SK-N-SH (cell line): ENCODE measurements around the gene FAM200C. TPM values are rescaled to one million over a fixed set of nuclear protein-coding genes. Genes with fewer than 3 reads are reported as not detected.

ENCODE experiments used
- CTCF ChIA-PET: fragments of 300-600, 350-600 bp; formaldehyde crosslinking; extraction: SDS; loops from one replicate; lab custom pipeline; 2021; lab: Yijun Ruan, JAX
- POLR2A ChIA-PET: fragments of 350-600 bp; sonication (Branson Sonifier 250); formaldehyde crosslinking; extraction: SDS; loops from one replicate; lab custom pipeline; 2020; ENCODE audit warnings: antibody characterized with exemption, inconsistent platforms; lab: Yijun Ruan, JAX
- DNase-seq: peaks from one replicate; pipeline ENCODE4 v3.0.0; 2012
- H2AFZ ChIP-seq: fragments of 200-600 bp; sonication (generic); 2 replicates; pipeline ENCODE4 v1.8.1; 2016; ENCODE audit warnings: antibody characterized with exemption, mild to moderate bottlenecking, low read depth
- H3F3A ChIP-seq: fragments of 200-600 bp; sonication (generic); replicated peaks from 2 replicates; pipeline ENCODE3; 2016; ENCODE audit warnings: antibody characterized with exemption, mild to moderate bottlenecking; ENCODE audit not compliant: insufficient read depth
- H3K27ac ChIP-seq, 2 experiments: fragments of 200-500 bp in 1 of 2; fragments of 200-600 bp in 1 of 2; sonication (Bioruptor generic) in 1 of 2; sonication (generic), shearing (Covaris generic) in 1 of 2; 2 replicates each; pipeline versions ENCODE4 v1.5.1 to v1.6.1; 2014 to 2016; ENCODE audit warnings: low read depth in 2 of 2, inconsistent platforms in 1 of 2, low read length in 1 of 2, mild to moderate bottlenecking in 1 of 2, mixed read lengths in 1 of 2
- H3K27me3 ChIP-seq: fragments of 200-600 bp; sonication (generic), shearing (Covaris generic); 2 replicates; pipeline ENCODE4 v1.6.1; 2016; ENCODE audit warnings: mixed run types; ENCODE audit not compliant: insufficient read depth
- H3K36me3 ChIP-seq, 2 experiments: fragments of 200-500 bp in 1 of 2; fragments of 200-600 bp in 1 of 2; sonication (Bioruptor generic) in 1 of 2; sonication (generic) in 1 of 2; replicated peaks in 1 of 2; 2 replicates each; pipeline versions ENCODE3 to v1.5.1; 2014 to 2016; ENCODE audit warnings: low read length in 1 of 2, mild to moderate bottlenecking in 1 of 2; ENCODE audit not compliant: insufficient read depth in 2 of 2, control insufficient read depth in 1 of 2
- H3K4me1 ChIP-seq, 2 experiments: fragments of 200-500 bp in 1 of 2; fragments of 200-600 bp in 1 of 2; sonication (Bioruptor generic) in 1 of 2; sonication (generic), shearing (Covaris generic) in 1 of 2; 2 replicates each; pipeline versions ENCODE4 v1.5.1 to v1.6.1; 2014 to 2016; ENCODE audit warnings: low read depth in 1 of 2, low read length in 1 of 2, mixed run types in 1 of 2; ENCODE audit not compliant: insufficient read depth in 2 of 2, control insufficient read depth in 1 of 2
- H3K4me2 ChIP-seq: fragments of 200-600 bp; sonication (generic), shearing (Covaris generic); 2 replicates; pipeline ENCODE4 v1.6.1; 2017; ENCODE audit warnings: mixed run types
- H3K4me3 ChIP-seq, 2 experiments: fragments of 200-500 bp in 1 of 2; fragments of 200-600 bp in 1 of 2; sonication (Bioruptor generic) in 1 of 2; sonication (generic), shearing (Covaris generic) in 1 of 2; 2 replicates each; pipeline versions ENCODE4 v1.5.1 to v1.8.1; 2014 to 2016; ENCODE audit warnings: low read depth in 2 of 2, inconsistent platforms in 1 of 2, low read length in 1 of 2, mild to moderate bottlenecking in 1 of 2, mixed read lengths in 1 of 2, moderate library complexity in 1 of 2
- H3K79me2 ChIP-seq: fragments of 200-600 bp; sonication (generic); 2 replicates; pipeline ENCODE4 v1.8.1; 2017; ENCODE audit warnings: mild to moderate bottlenecking; ENCODE audit not compliant: insufficient read depth
- H3K9ac ChIP-seq: fragments of 200-600 bp; sonication (generic); 2 replicates; pipeline ENCODE4 v1.6.1; 2017; ENCODE audit warnings: mixed run types
- H3K9me2 ChIP-seq: fragments of 200-600 bp; sonication (generic); 2 replicates; pipeline ENCODE4 v1.6.1; 2017; ENCODE audit warnings: mixed run types
- H3K9me3 ChIP-seq: fragments of 200-600 bp; sonication (generic); 2 replicates; pipeline ENCODE4 v1.6.1; 2017; ENCODE audit warnings: mixed run types, mild to moderate bottlenecking, moderate library complexity
- H4K20me1 ChIP-seq: fragments of 200-600 bp; sonication (generic); 2 replicates; pipeline ENCODE4 v1.6.1; 2017; ENCODE audit warnings: mild to moderate bottlenecking, mixed run types; ENCODE audit not compliant: insufficient read depth
- GABPA ChIP-seq: IDR thresholded peaks from 2 replicates; pipeline ENCODE4 v1.4.0; 2012; ENCODE audit warnings: low read depth, mild to moderate bottlenecking
- NRF1 ChIP-seq: IDR thresholded peaks from 2 replicates; pipeline ENCODE4 v1.6.1; 2012; ENCODE audit warnings: low read depth, mild to moderate bottlenecking, low read length
- RCOR1 ChIP-seq: fragments of 150-350 bp; IDR thresholded peaks from 2 replicates; pipeline ENCODE4 v1.6.1; 2017; ENCODE audit warnings: antibody characterized with exemption, low read length
- WGBS: methylation state at CpG from one replicate; pipeline ENCODE4 v1.1.6; 2017; ENCODE audit warnings: low lambda C conversion rate; 5-methylcytosine and 5-hydroxymethylcytosine counted together
- polyA plus RNA-seq, 3 experiments: library from polyadenylated mRNA; depleted of rRNA; stranded (reverse); fragments of >200 nt; gene quantifications; 2 replicates each; pipeline ENCODE4 v1.2.3, GENCODE V29; 2012
- TF ChIP-seq, protein P1 (sequence below): IDR thresholded peaks from 2 replicates; pipeline ENCODE4 v1.6.1; 2012; ENCODE audit warnings: mild to moderate bottlenecking, low read depth, low read length, moderate library complexity
- TF ChIP-seq, protein P2 (sequence below): IDR thresholded peaks from 2 replicates; pipeline ENCODE4 v1.4.0; 2012; ENCODE audit warnings: low read depth, borderline replicate concordance

The FAM200C gene
- polyA plus RNA-seq, 1 of the 3 experiments (the other 2 are of a cell fraction), result 1.5 TPM

DNA sequence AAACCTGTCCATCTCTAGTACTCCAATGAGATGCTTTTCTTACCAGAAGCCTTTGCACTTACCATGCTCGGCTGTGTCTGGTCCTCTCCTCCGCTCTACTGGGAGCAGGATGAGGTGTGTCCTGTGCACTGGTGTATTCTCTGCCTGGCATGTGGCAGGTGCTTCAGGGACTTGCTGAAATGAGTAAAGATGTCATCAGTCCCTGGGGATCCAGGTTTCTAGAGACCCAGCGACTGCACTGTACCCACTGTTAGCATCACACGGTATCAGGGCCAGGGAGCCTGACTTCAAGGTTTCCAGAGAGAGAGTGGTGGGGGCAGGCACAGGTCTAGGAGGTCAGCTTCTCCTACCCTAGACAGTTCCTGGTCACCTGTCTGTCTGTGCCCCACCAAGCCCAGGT lies 32.3 kb upstream of the FAM200C start (continued):
- TF ChIP-seq, protein P1, sequence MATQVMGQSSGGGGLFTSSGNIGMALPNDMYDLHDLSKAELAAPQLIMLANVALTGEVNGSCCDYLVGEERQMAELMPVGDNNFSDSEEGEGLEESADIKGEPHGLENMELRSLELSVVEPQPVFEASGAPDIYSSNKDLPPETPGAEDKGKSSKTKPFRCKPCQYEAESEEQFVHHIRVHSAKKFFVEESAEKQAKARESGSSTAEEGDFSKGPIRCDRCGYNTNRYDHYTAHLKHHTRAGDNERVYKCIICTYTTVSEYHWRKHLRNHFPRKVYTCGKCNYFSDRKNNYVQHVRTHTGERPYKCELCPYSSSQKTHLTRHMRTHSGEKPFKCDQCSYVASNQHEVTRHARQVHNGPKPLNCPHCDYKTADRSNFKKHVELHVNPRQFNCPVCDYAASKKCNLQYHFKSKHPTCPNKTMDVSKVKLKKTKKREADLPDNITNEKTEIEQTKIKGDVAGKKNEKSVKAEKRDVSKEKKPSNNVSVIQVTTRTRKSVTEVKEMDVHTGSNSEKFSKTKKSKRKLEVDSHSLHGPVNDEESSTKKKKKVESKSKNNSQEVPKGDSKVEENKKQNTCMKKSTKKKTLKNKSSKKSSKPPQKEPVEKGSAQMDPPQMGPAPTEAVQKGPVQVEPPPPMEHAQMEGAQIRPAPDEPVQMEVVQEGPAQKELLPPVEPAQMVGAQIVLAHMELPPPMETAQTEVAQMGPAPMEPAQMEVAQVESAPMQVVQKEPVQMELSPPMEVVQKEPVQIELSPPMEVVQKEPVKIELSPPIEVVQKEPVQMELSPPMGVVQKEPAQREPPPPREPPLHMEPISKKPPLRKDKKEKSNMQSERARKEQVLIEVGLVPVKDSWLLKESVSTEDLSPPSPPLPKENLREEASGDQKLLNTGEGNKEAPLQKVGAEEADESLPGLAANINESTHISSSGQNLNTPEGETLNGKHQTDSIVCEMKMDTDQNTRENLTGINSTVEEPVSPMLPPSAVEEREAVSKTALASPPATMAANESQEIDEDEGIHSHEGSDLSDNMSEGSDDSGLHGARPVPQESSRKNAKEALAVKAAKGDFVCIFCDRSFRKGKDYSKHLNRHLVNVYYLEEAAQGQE, result no peak
- no peak for TF ChIP-seq RCOR1
- TF ChIP-seq GABPA, result no peak

DNA sequence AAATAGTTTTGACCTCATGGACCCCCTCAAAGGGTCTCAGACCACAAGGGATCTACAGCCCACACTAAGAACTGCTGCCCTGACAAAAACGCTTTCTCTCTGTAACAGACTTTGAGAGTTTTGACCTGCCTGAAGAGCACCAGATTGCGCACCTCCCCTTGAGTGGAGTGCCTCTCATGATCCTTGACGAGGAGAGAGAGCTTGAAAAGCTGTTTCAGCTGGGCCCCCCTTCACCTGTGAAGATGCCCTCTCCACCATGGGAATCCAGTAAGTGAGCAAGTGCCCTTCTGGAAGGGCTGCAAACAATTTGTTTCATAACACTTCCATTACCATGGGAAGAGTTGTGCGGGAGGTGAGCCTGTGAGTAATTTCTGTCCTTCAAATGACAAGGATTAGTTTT lies 27.8 kb upstream of the FAM200C start:
- H3F3A ChIP-seq, result peaks cover 3% of the 10 kb centered on the region
- no peak overlapping the region for H3K4me2 ChIP-seq
- H3K27ac ChIP-seq, result no peak overlapping the region
- no peak overlapping the region for H3K4me3 ChIP-seq
- H3K36me3 ChIP-seq, result peaks cover 30 to 46% of the 10 kb centered on the region in 2 experiments
- H2AFZ ChIP-seq, result no peak overlapping the region
- no peak for DNase-seq
- H4K20me1 ChIP-seq, result no peaks in the 10 kb centered on the region
- TF ChIP-seq, protein P1, result no peak
- TF ChIP-seq NRF1, result no peak
- TF ChIP-seq, protein P2, sequence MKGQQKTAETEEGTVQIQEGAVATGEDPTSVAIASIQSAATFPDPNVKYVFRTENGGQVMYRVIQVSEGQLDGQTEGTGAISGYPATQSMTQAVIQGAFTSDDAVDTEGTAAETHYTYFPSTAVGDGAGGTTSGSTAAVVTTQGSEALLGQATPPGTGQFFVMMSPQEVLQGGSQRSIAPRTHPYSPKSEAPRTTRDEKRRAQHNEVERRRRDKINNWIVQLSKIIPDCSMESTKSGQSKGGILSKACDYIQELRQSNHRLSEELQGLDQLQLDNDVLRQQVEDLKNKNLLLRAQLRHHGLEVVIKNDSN, result no peak
- no peaks in the 10 kb centered on the region for H3K27me3 ChIP-seq
- peaks cover 8 to 17% of the 10 kb centered on the region in 2 experiments; a peak in 3 of 4 replicates for H3K4me1 ChIP-seq
- no peak overlapping the region for H3K9ac ChIP-seq
- no peaks in the 10 kb centered on the region for H3K9me2 ChIP-seq
- ChIA-PET POLR2A (no interaction called here), CTCF (interaction anchor here (1.1 to 13.8 kb wide), 3 partner anchors 8 to 35 kb away, joined by 3 to 177 read pairs (median 4); partner anchors contain the start of gene SLU7)
- 94% methylated on average over 2 of the region's 4 CpGs for WGBS
- no peaks in the 10 kb centered on the region for H3K9me3 ChIP-seq
- peaks cover 42% of the 10 kb centered on the region for H3K79me2 ChIP-seq
